ENCODE data around the gene MC1R. TPM values are rescaled to one million over a fixed set of nuclear protein-coding genes. Genes with fewer than 3 reads are reported as not detected.

MC1R gene
- total RNA-seq, 1 donor from 2014 or later, result 3.3 TPM

- DNase-seq (ENCODE audit: low spot score in 2 of 2), result no peak
- no peak for FAIRE-seq
These were observed 23.0 kb upstream of the MC1R start for GRCh38 chr16:89895482-89896250.

- FAIRE-seq (no peak), DNase-seq (ENCODE audit: low spot score in 2 of 2) (no peak)
These were observed 21.5 kb upstream of the MC1R start for GRCh38 chr16:89897204-89897603.

GRCh38 chr16:89898201-89898967 lies 20.3 kb upstream of the MC1R start:
- DNase-seq (ENCODE audit: low spot score in 2 of 2) (no peak), FAIRE-seq (no peak)

GRCh38 chr16:89899879-89900481 lies 18.7 kb upstream of the MC1R start:
- FAIRE-seq, result no peak
- no peak for DNase-seq (ENCODE audit: low spot score in 2 of 2)

GRCh38 chr16:89900885-89901284 lies 17.8 kb upstream of the MC1R start:
- FAIRE-seq, result no peak
- DNase-seq (ENCODE audit: low spot score in 2 of 2), result no peak

- DNase-seq (ENCODE audit: low spot score in 2 of 2) (no peak), FAIRE-seq (no peak)
These were observed 15.7 kb upstream of the MC1R start for GRCh38 chr16:89902980-89903379.

- FAIRE-seq (no peak), DNase-seq (ENCODE audit: low spot score in 2 of 2) (no peak)
These were observed 14.7 kb upstream of the MC1R start for GRCh38 chr16:89903908-89904515.

GRCh38 chr16:89904606-89905510 lies 13.8 kb upstream of the MC1R start:
- FAIRE-seq, result no peak
- DNase-seq (ENCODE audit: low spot score in 2 of 2), result no peak

- FAIRE-seq (no peak), DNase-seq (ENCODE audit: low spot score in 2 of 2) (no peak)
These were observed 13.0 kb upstream of the MC1R start for GRCh38 chr16:89905511-89906139.

- FAIRE-seq (no peak), DNase-seq (ENCODE audit: low spot score in 2 of 2) (no peak)
These were observed 12.3 kb upstream of the MC1R start for GRCh38 chr16:89906140-89907025.

GRCh38 chr16:89907055-89907814 lies 11.4 kb upstream of the MC1R start:
- FAIRE-seq (no peak), DNase-seq (ENCODE audit: low spot score in 2 of 2) (no peak)

- FAIRE-seq (no peak), DNase-seq (ENCODE audit: low spot score in 2 of 2) (no peak)
These were observed 10.4 kb upstream of the MC1R start for GRCh38 chr16:89908236-89908635.

- FAIRE-seq, result no peak
- DNase-seq (ENCODE audit: low spot score in 2 of 2), result peak; percentile 77 to 87
These were observed 8.6 kb upstream of the MC1R start for GRCh38 chr16:89909777-89910716.

- FAIRE-seq, result no peak
These were observed 7.8 kb upstream of the MC1R start for GRCh38 chr16:89910717-89911354.

GRCh38 chr16:89911375-89911774 lies 7.3 kb upstream of the MC1R start:
- FAIRE-seq (no peak), DNase-seq (ENCODE audit: low spot score in 2 of 2) (no peak)

More at GRCh38 chr16:89910717-89911354, 7.8 kb upstream of the MC1R start:
- DNase-seq (ENCODE audit: low spot score in 2 of 2), result no peak

- FAIRE-seq (no peak), DNase-seq (ENCODE audit: low spot score in 2 of 2) (no peak)
These were observed 6.5 kb upstream of the MC1R start for GRCh38 chr16:89912143-89912542.

Data from frontal cortex (tissue), 4 donors.